GM15510 (cell line): ENCODE results near the gene TRIB2.

Source experiments
- POLR2A ChIP-seq: IDR thresholded peaks from 3 replicates; pipeline ENCODE4 v1.6.1; 2011; ENCODE audit warnings: borderline replicate concordance; ENCODE audit not compliant: insufficient read length; ENCODE audit errors: extremely low read depth

TRIB2 gene

GRCh38 chr2:12711339-12711738 is 5.4 kb upstream of the TRIB2 start:
- TF ChIP-seq POLR2A, result no peak

GRCh38 chr2:12712881-12713280 is 3.9 kb upstream of the TRIB2 start:
- TF ChIP-seq POLR2A, result no peak

- no peak for TF ChIP-seq POLR2A
Observed at GRCh38 chr2:12714391-12715221, 2.1 kb upstream of the TRIB2 start.

GRCh38 chr2:12715258-12716031 is 1.3 kb upstream of the TRIB2 start:
- no peak for TF ChIP-seq POLR2A

- no peak for TF ChIP-seq POLR2A
Observed at GRCh38 chr2:12716032-12716281, 779 bp upstream of the TRIB2 start.

GRCh38 chr2:12717191-12718014 is 667 bp downstream of the TRIB2 start:
- TF ChIP-seq POLR2A, result peak; percentile 8

- TF ChIP-seq POLR2A, result no peak
Observed at GRCh38 chr2:12718015-12718671, 1.4 kb downstream of the TRIB2 start.

GRCh38 chr2:12718711-12719399 is 2.1 kb downstream of the TRIB2 start:
- no peak for TF ChIP-seq POLR2A

- TF ChIP-seq POLR2A, result no peak
Observed at GRCh38 chr2:12719400-12720277, 2.9 kb downstream of the TRIB2 start.

GRCh38 chr2:12720278-12720620 is 3.5 kb downstream of the TRIB2 start:
- no peak for TF ChIP-seq POLR2A

- no peak for TF ChIP-seq POLR2A
Observed at GRCh38 chr2:12720754-12721378, 4.1 kb downstream of the TRIB2 start.

GRCh38 chr2:12721566-12722446 is 5.1 kb downstream of the TRIB2 start:
- no peak for TF ChIP-seq POLR2A
